GM12878 (cell line): ENCODE measurements around the gene FBXW9. TPM values are rescaled to one million over a fixed set of nuclear protein-coding genes. Genes with fewer than 3 reads are reported as not detected.

ENCODE experiments used
- ATF3 ChIP-seq: IDR thresholded peaks from 2 replicates; pipeline ENCODE4 v1.6.1; 2011; ENCODE audit warnings: low read depth, mild to moderate bottlenecking, low read length, moderate library complexity, borderline replicate concordance; ENCODE audit errors: extremely low read depth
- BCL11A ChIP-seq: IDR thresholded peaks from 2 replicates; pipeline ENCODE4 v1.6.1; 2011; ENCODE audit warnings: low read depth, low read length
- BCLAF1 ChIP-seq: fragments of 450-650 bp; IDR thresholded peaks from 2 replicates; pipeline ENCODE4 v1.6.1; 2017; ENCODE audit warnings: antibody characterized with exemption, mild to moderate bottlenecking, moderate library complexity
- E2F8 ChIP-seq: fragments of 450-650 bp; IDR thresholded peaks from 2 replicates; pipeline ENCODE4 v1.6.1; 2018; ENCODE audit warnings: mild to moderate bottlenecking, low read depth, moderate library complexity; ENCODE audit not compliant: partially characterized antibody
- E4F1 ChIP-seq: fragments of 450-650 bp; IDR thresholded peaks from 2 replicates; pipeline ENCODE4 v1.6.1; 2018; ENCODE audit warnings: borderline replicate concordance, mild to moderate bottlenecking; ENCODE audit not compliant: partially characterized antibody
- FOXM1 ChIP-seq: IDR thresholded peaks from 2 replicates; pipeline ENCODE4 v1.6.1; 2012; ENCODE audit warnings: low read depth, mild to moderate bottlenecking, inconsistent platforms, low read length, moderate library complexity
- IKZF2 ChIP-seq, 2 experiments: fragments of 450-650 bp; IDR thresholded peaks; 2 replicates each; pipeline ENCODE4 v1.6.1; 2017; ENCODE audit warnings: mild to moderate bottlenecking in 2 of 2, moderate library complexity in 2 of 2
- MEF2B ChIP-seq: fragments of 450-650 bp; IDR thresholded peaks from 2 replicates; pipeline ENCODE4 v1.6.1; 2018; ENCODE audit warnings: mild to moderate bottlenecking, moderate library complexity; ENCODE audit not compliant: partially characterized antibody, poor library complexity, severe bottlenecking
- NFIC ChIP-seq: IDR thresholded peaks from 2 replicates; pipeline ENCODE4 v1.6.1; 2012; ENCODE audit warnings: low read depth, mild to moderate bottlenecking, inconsistent platforms, low read length, moderate library complexity
- NFXL1 ChIP-seq: fragments of 450-650 bp; IDR thresholded peaks from 2 replicates; pipeline ENCODE4 v1.6.1; 2017; ENCODE audit warnings: antibody characterized with exemption, mild to moderate bottlenecking, borderline replicate concordance
- PAX5 ChIP-seq: IDR thresholded peaks from 2 replicates; pipeline ENCODE4 v1.6.1; 2011; ENCODE audit warnings: low read depth, low read length, borderline replicate concordance
- PBX3 ChIP-seq: IDR thresholded peaks from 2 replicates; pipeline ENCODE4 v1.6.1; 2011; ENCODE audit warnings: mild to moderate bottlenecking, low read depth, low read length, moderate library complexity; ENCODE audit not compliant: insufficient replicate concordance
- RAD21 ChIP-seq: IDR thresholded peaks from 2 replicates; pipeline ENCODE4 v1.6.1; 2011; ENCODE audit warnings: mild to moderate bottlenecking, low read depth, low read length, moderate library complexity; ENCODE audit not compliant: insufficient read depth
- RAD51 ChIP-seq: fragments of 450-650 bp; IDR thresholded peaks from 2 replicates; pipeline ENCODE4 v1.6.1; 2016; ENCODE audit warnings: moderate library complexity, mild to moderate bottlenecking, inconsistent platforms
- SMC3 ChIP-seq: IDR thresholded peaks from 2 replicates; pipeline ENCODE4 v1.6.1; 2011; ENCODE audit warnings: low read length, improper control_type of control experiment, borderline replicate concordance
- SREBF2 ChIP-seq: IDR thresholded peaks from 2 replicates; pipeline ENCODE4 v1.6.1; 2012; ENCODE audit warnings: mild to moderate bottlenecking, low read length
- TBL1XR1 ChIP-seq: IDR thresholded peaks from 2 replicates; pipeline ENCODE4 v1.6.1; 2012; ENCODE audit warnings: low read depth, low read length, improper control_type of control experiment
- ZNF24 ChIP-seq: fragments of 450-650 bp; IDR thresholded peaks from 2 replicates; pipeline ENCODE4 v1.6.1; 2017; ENCODE audit warnings: antibody characterized with exemption, mild to moderate bottlenecking
- ZNF384 ChIP-seq: IDR thresholded peaks from 2 replicates; pipeline ENCODE4 v1.6.1; 2012; ENCODE audit warnings: low read depth, mild to moderate bottlenecking, low read length, improper control_type of control experiment, borderline replicate concordance
- polyA plus RNA-seq, 11 experiments: library from polyadenylated mRNA; depleted of rRNA in 4 of 11; unstranded in 6 of 11; stranded (reverse) in 5 of 11; fragments of >200 nt; fragmentation: Nextera tagmentation in 4 of 11; fragmentation: Illumina TruSeq in 1 of 11; extraction: Ambion mirVana in 4 of 11; extraction: Trizol in 1 of 11; gene quantifications; 1 replicate in 1 of 11; 2 replicates in 10 of 11; pipeline versions ENCODE4 v1.2.1 to v1.2.3, GENCODE V29; 2011 to 2016; ENCODE audit warnings: inconsistent platforms in 2 of 11, missing spikeins in 2 of 11, low read depth in 1 of 11
- total RNA-seq, 4 experiments: library from RNA; depleted of rRNA in 3 of 4; stranded (reverse); fragments of >200 nt in 3 of 4; fragmentation: Illumina TruSeq in 1 of 4; extraction: Trizol in 1 of 4; gene quantifications; 2 replicates each; pipeline versions ENCODE4 v1.2.1 to v1.2.3, GENCODE V29; 2013 to 2021

The FBXW9 gene
- total and polyA plus RNA-seq, 10 of the 15 experiments (the other 5 are each of a cell fraction or from before 2014, with no cell fraction given), result 0.21 to 14.8 (median 7.3) TPM

GRCh38 chr19:12722566-12723380, 26.3 kb upstream of the FBXW9 start (continued):
- peak; percentile 56 for TF ChIP-seq E2F8
- no peak for TF ChIP-seq ZNF24
- peak; percentile 77 for TF ChIP-seq MEF2B
- TF ChIP-seq FOXM1, result 0 out of 2 replicates have a peak, but pooled peaks have one; percentile 22
- no peak for TF ChIP-seq NFXL1
- peak; percentile 95; the same call in 1 of the 2 replicates for TF ChIP-seq ATF3
- TF ChIP-seq SMC3, result no peak
- peak; percentile 100 for TF ChIP-seq RAD51
- TF ChIP-seq ZNF384, result peak; percentile 99
- TF ChIP-seq NFIC, result 0 out of 2 replicates have a peak, but pooled peaks have one; percentile 43
- no peak for TF ChIP-seq SREBF2
- TF ChIP-seq TBL1XR1, result peak; percentile 15; the same call in 1 of the 2 replicates
- TF ChIP-seq E4F1, result peak; percentile 10
- no peak for TF ChIP-seq RAD21
- TF ChIP-seq BCLAF1, result no peak
- no peak for TF ChIP-seq BCL11A
- TF ChIP-seq PAX5, result no peak
- no peak for TF ChIP-seq PBX3
- peak; percentile 64 to 67 for TF ChIP-seq IKZF2 (IDR thresholded peaks at IDR 0.05)
